ENCODE data around the gene ZGLP1. TPM values are rescaled to one million over a fixed set of nuclear protein-coding genes. Genes with fewer than 3 reads are reported as not detected.

The ZGLP1 gene
- total and polyA plus RNA-seq, 2 donors (not counting 1 experiment from before 2014, with no cell fraction given), result 6.4 to 8.0 TPM

- Mint-ChIP-seq H3K9me3 (ENCODE audit: insufficient read depth) (no peaks in the 10 kb centered on the region), H3K4me3 (no peak overlapping the region), H3K27ac (no peak overlapping the region), H3K27me3 (no peaks in the 10 kb centered on the region), H3K4me1 (peaks cover 14% of the 10 kb centered on the region)
- Histone ChIP-seq H4K20me1 (ENCODE audit: control insufficient read depth, insufficient read depth, low read length, poor library complexity, severe bottlenecking) (peaks cover 22% of the 10 kb centered on the region), H2AFZ (ENCODE audit: insufficient read depth, low read depth, low read length, poor library complexity, severe bottlenecking) (no peak overlapping the region), H3K4me2 (replicated peaks; ENCODE audit: low read depth, low read length, poor library complexity, severe bottlenecking) (no peak overlapping the region), H3K9me3 (ENCODE audit: control extremely low read depth in 1 of 3, control insufficient read depth in 2 of 3, insufficient read depth in 1 of 3, low read length in 2 of 3) (no peaks in the 10 kb centered on the region), H3K36me3 (replicated peaks in 1 of 2; ENCODE audit: control extremely low read depth in 1 of 2, control insufficient read depth in 1 of 2, extremely low read depth in 1 of 2, insufficient read depth in 2 of 2, low read length in 1 of 2) (peaks cover 0 to 46% of the 10 kb centered on the region in 2 experiments), H3K79me2 (ENCODE audit: control insufficient read depth, insufficient read depth, low read length) (peaks cover 10% of the 10 kb centered on the region), H3K27ac (ENCODE audit: low read length in 2 of 2) (no peak overlapping the region), H3K9ac (ENCODE audit: low read length) (no peak overlapping the region), H3K27me3 (replicated peaks in 1 of 4; ENCODE audit: control extremely low read depth in 1 of 4, control insufficient read depth in 3 of 4, insufficient read depth in 4 of 4, low read length in 3 of 4) (no peaks in the 10 kb centered on the region), H3K4me1 (ENCODE audit: control insufficient read depth in 2 of 2, insufficient read depth in 2 of 2, low read length in 2 of 2) (peaks cover 6 to 20% of the 10 kb centered on the region in 2 donors), H3K4me3 (ENCODE audit: control extremely low read depth in 1 of 5, extremely low read depth in 1 of 5, insufficient read depth in 1 of 5, low read depth in 2 of 5, low read length in 4 of 5) (no peak overlapping the region)
- TF ChIP-seq CTCF (IDR thresholded peaks at IDR 0.05) (no peak), EZH2 (IDR thresholded peaks at IDR 0.05; ENCODE audit: borderline replicate concordance, insufficient read depth, low read depth, low read length, poor library complexity, severe bottlenecking) (no peak)
- 92% methylated on average over 9 of the region's 13 CpGs for WGBS (ENCODE audit: insufficient coverage)
- ATAC-seq (ENCODE audit: low read depth) (no peak), DNase-seq (no peak)
- CTCF ChIA-PET, result no interaction called here
- POLR2A ChIA-PET, result interaction anchor here (0.5 to 0.6 kb wide), 3 partner anchors 15 to 91 kb away, joined by 3 to 5 read pairs (median 3); no protein-coding TSS in a partner anchor
- intact Hi-C loops (cut with micrococcal nuclease), result no loop called here
These were observed 9.4 kb upstream of the ZGLP1 start for GRCh38 chr19:10318807-10319682.

- DNase-seq, result no peak
- Histone ChIP-seq H4K20me1 (ENCODE audit: control insufficient read depth, insufficient read depth, low read length, poor library complexity, severe bottlenecking) (peaks cover 12% of the 10 kb centered on the region), H3K4me2 (replicated peaks; ENCODE audit: low read depth, low read length, poor library complexity, severe bottlenecking) (no peak overlapping the region), H3K27ac (ENCODE audit: low read length in 2 of 2) (no peak overlapping the region), H3K9ac (ENCODE audit: low read length) (no peak overlapping the region), H3K79me2 (ENCODE audit: control insufficient read depth, insufficient read depth, low read length) (peaks cover 3% of the 10 kb centered on the region), H3K27me3 (replicated peaks in 1 of 4; ENCODE audit: control extremely low read depth in 1 of 4, control insufficient read depth in 3 of 4, insufficient read depth in 4 of 4, low read length in 3 of 4) (no peaks in the 10 kb centered on the region), H3K4me1 (ENCODE audit: control insufficient read depth in 2 of 2, insufficient read depth in 2 of 2, low read length in 2 of 2) (peaks cover 6 to 14% of the 10 kb centered on the region in 2 donors), H3K36me3 (replicated peaks in 1 of 2; ENCODE audit: control extremely low read depth in 1 of 2, control insufficient read depth in 1 of 2, extremely low read depth in 1 of 2, insufficient read depth in 2 of 2, low read length in 1 of 2) (peaks cover 0 to 39% of the 10 kb centered on the region in 2 experiments), H2AFZ (ENCODE audit: insufficient read depth, low read depth, low read length, poor library complexity, severe bottlenecking) (no peak overlapping the region), H3K4me3 (ENCODE audit: control extremely low read depth in 1 of 5, extremely low read depth in 1 of 5, insufficient read depth in 1 of 5, low read depth in 2 of 5, low read length in 4 of 5) (no peak overlapping the region), H3K9me3 (ENCODE audit: control extremely low read depth in 1 of 3, control insufficient read depth in 2 of 3, insufficient read depth in 1 of 3, low read length in 2 of 3) (no peaks in the 10 kb centered on the region)
- ChIA-PET CTCF (no interaction called here), POLR2A (interaction anchor here (0.6 kb wide), 1 partner anchor 16 kb away, joined by 3 read pairs; no protein-coding TSS in a partner anchor)
- Mint-ChIP-seq H3K4me3 (no peak overlapping the region), H3K27ac (no peak overlapping the region), H3K9me3 (ENCODE audit: insufficient read depth) (no peaks in the 10 kb centered on the region), H3K4me1 (peaks cover 14% of the 10 kb centered on the region), H3K27me3 (no peaks in the 10 kb centered on the region)
- 80% methylated on average over 2 of the region's 15 CpGs for WGBS (ENCODE audit: insufficient coverage)
- intact Hi-C loops (cut with micrococcal nuclease), result no loop called here
- TF ChIP-seq EZH2 (IDR thresholded peaks at IDR 0.05; ENCODE audit: borderline replicate concordance, insufficient read depth, low read depth, low read length, poor library complexity, severe bottlenecking) (no peak), CTCF (IDR thresholded peaks at IDR 0.05) (no peak)
- no peak for ATAC-seq (ENCODE audit: low read depth)
These were observed 8.3 kb upstream of the ZGLP1 start for GRCh38 chr19:10317857-10318462.

Data from B cell (primary cell).